H9 (cell line): Measurements from ENCODE around the gene XRN1. TPM values are rescaled to one million over a fixed set of nuclear protein-coding genes. Genes with fewer than 3 reads are reported as not detected.
"Not testable (repeated sequence)": the region's sequence is repeated elsewhere in the genome, so short reads cannot be mapped to it uniquely, and the experiment has no call there.

Experiments used
- DNase-seq: peaks from one replicate; pipeline ENCODE4 v3.0.0-alpha.2; 2017
- H2AFZ ChIP-seq: one replicate; pipeline ENCODE4 v1.6.1; 2013; ENCODE audit warnings: mild to moderate bottlenecking, low read length, control low read depth, moderate library complexity
- H2AK5ac ChIP-seq: 2 replicates; pipeline ENCODE4 v1.6.1; 2013; ENCODE audit warnings: low read length, control low read depth, mixed read lengths; ENCODE audit not compliant: insufficient read length
- H2BK120ac ChIP-seq: one replicate; pipeline ENCODE4 v1.6.1; 2013; ENCODE audit warnings: low read depth, mild to moderate bottlenecking, low read length, control low read depth, inconsistent platforms; ENCODE audit not compliant: poor library complexity, severe bottlenecking
- H2BK12ac ChIP-seq: 2 replicates; pipeline ENCODE4 v1.6.1; 2013; ENCODE audit warnings: low read length, control low read depth, mixed read lengths, low read depth; ENCODE audit not compliant: insufficient read length
- H2BK15ac ChIP-seq: 2 replicates; pipeline ENCODE4 v1.6.1; 2013; ENCODE audit warnings: low read depth, low read length, control low read depth
- H2BK20ac ChIP-seq: one replicate; pipeline ENCODE4 v1.6.1; 2013; ENCODE audit warnings: low read depth, mild to moderate bottlenecking, low read length, control low read depth, inconsistent platforms; ENCODE audit not compliant: poor library complexity, severe bottlenecking
- H2BK5ac ChIP-seq: 2 replicates; pipeline ENCODE4 v1.6.1; 2013; ENCODE audit warnings: low read length, control low read depth, mixed read lengths; ENCODE audit not compliant: insufficient read length
- H3K14ac ChIP-seq: 2 replicates; pipeline ENCODE4 v1.6.1; 2013; ENCODE audit warnings: low read length, control low read depth; ENCODE audit not compliant: insufficient read depth
- H3K18ac ChIP-seq: 2 replicates; pipeline ENCODE4 v1.6.1; 2013; ENCODE audit warnings: low read depth, mild to moderate bottlenecking, mixed read lengths, low read length, control low read depth; ENCODE audit not compliant: insufficient read length
- H3K23ac ChIP-seq: 2 replicates; pipeline ENCODE4 v1.6.1; 2013; ENCODE audit warnings: low read length, control low read depth, mixed read lengths, low read depth; ENCODE audit not compliant: insufficient read length
- H3K23me2 ChIP-seq: 2 replicates; pipeline ENCODE4 v1.6.1; 2013; ENCODE audit warnings: low read depth, mild to moderate bottlenecking, mixed read lengths, low read length, control low read depth; ENCODE audit not compliant: insufficient read length, poor library complexity, severe bottlenecking
- H3K27ac ChIP-seq: 2 replicates; pipeline ENCODE4 v1.5.1; 2013; ENCODE audit warnings: low read length, control low read depth, mixed read lengths, low read depth; ENCODE audit not compliant: insufficient read length
- H3K27me3 ChIP-seq: 2 replicates; pipeline ENCODE4 v1.6.1; 2013; ENCODE audit warnings: low read length, control low read depth, inconsistent platforms; ENCODE audit not compliant: insufficient read depth
- H3K4ac ChIP-seq: 2 replicates; pipeline ENCODE4 v1.6.1; 2013; ENCODE audit warnings: low read depth, mild to moderate bottlenecking, control low read depth, inconsistent platforms, low read length, moderate library complexity
- H3K4me1 ChIP-seq: 2 replicates; pipeline ENCODE4 v1.6.1; 2013; ENCODE audit warnings: low read length, control low read depth, inconsistent platforms; ENCODE audit not compliant: insufficient read depth
- H3K4me2 ChIP-seq: 2 replicates; pipeline ENCODE4 v1.6.1; 2013; ENCODE audit warnings: low read length, control low read depth, mixed read lengths; ENCODE audit not compliant: insufficient read length, insufficient read depth
- H3K56ac ChIP-seq: 2 replicates; pipeline ENCODE4 v1.6.1; 2013; ENCODE audit warnings: low read depth, mild to moderate bottlenecking, mixed read lengths, low read length, control low read depth; ENCODE audit not compliant: insufficient read length
- H3K79me1 ChIP-seq: 2 replicates; pipeline ENCODE4 v1.6.1; 2013; ENCODE audit warnings: low read depth, mild to moderate bottlenecking, moderate library complexity, low read length, control low read depth, inconsistent platforms; ENCODE audit not compliant: insufficient read depth, poor library complexity, severe bottlenecking
- H3K79me2 ChIP-seq: 2 replicates; pipeline ENCODE4 v1.6.1; 2013; ENCODE audit warnings: low read length, control low read depth, inconsistent platforms; ENCODE audit not compliant: insufficient read depth
- H3K9ac ChIP-seq: 2 replicates; pipeline ENCODE4 v1.6.1; 2013; ENCODE audit warnings: low read length, control low read depth, mixed read lengths; ENCODE audit not compliant: insufficient read length; ENCODE audit errors: extremely low read depth
- H3K9me3 ChIP-seq: one replicate; pipeline ENCODE4 v1.6.1; 2013; ENCODE audit warnings: low read depth, low read length, inconsistent platforms; ENCODE audit not compliant: control insufficient read depth
- H3T11ph ChIP-seq: one replicate; pipeline ENCODE4 v1.6.1; 2013; ENCODE audit warnings: mild to moderate bottlenecking, low read length, control low read depth, inconsistent platforms
- H4K20me1 ChIP-seq: one replicate; pipeline ENCODE4 v1.6.1; 2013; ENCODE audit not compliant: control insufficient read depth, insufficient read length, insufficient read depth
- H4K5ac ChIP-seq: 2 replicates; pipeline ENCODE4 v1.6.1; 2013; ENCODE audit warnings: low read depth, mild to moderate bottlenecking, mixed read lengths, low read length, control low read depth; ENCODE audit not compliant: insufficient read length
- H4K8ac ChIP-seq: replicated peaks from 2 replicates; pipeline ENCODE4 v1.6.1; 2013; ENCODE audit warnings: low read length, control low read depth, mixed read lengths, low read depth; ENCODE audit not compliant: insufficient read length
- H4K91ac ChIP-seq: 2 replicates; pipeline ENCODE4 v1.6.1; 2013; ENCODE audit warnings: low read depth, mild to moderate bottlenecking, moderate library complexity, mixed read lengths, low read length, control low read depth; ENCODE audit not compliant: insufficient read length
- H3K27ac Mint-ChIP-seq, 3 experiments: 2 replicates in 2 of 3; 3 replicates in 1 of 3; pipeline ENCODE4 v1.8.0; 2020 to 2021; ENCODE audit warnings: mixed read lengths in 3 of 3, mild to moderate bottlenecking in 1 of 3, moderate library complexity in 1 of 3
- H3K27me3 Mint-ChIP-seq: 2 replicates; pipeline ENCODE4 v1.8.0; 2021; ENCODE audit warnings: low read depth, mild to moderate bottlenecking, moderate library complexity, mixed read lengths
- H3K36me3 Mint-ChIP-seq, 3 experiments: 2 replicates in 2 of 3; 3 replicates in 1 of 3; pipeline ENCODE4 v1.8.0; 2020 to 2021; ENCODE audit warnings: low read depth in 3 of 3, mixed read lengths in 3 of 3; ENCODE audit not compliant: insufficient read depth in 1 of 3
- H3K4me1 Mint-ChIP-seq, 2 experiments: 2 replicates each; pipeline ENCODE4 v1.8.0; 2020; ENCODE audit warnings: mixed read lengths in 2 of 2
- H3K4me3 Mint-ChIP-seq, 2 experiments: 2 replicates in 1 of 2; 3 replicates in 1 of 2; pipeline ENCODE4 v1.8.0; 2020 to 2021; ENCODE audit warnings: mild to moderate bottlenecking in 2 of 2, mixed read lengths in 2 of 2, moderate library complexity in 1 of 2
- H3K9me3 Mint-ChIP-seq, 2 experiments: 2 replicates in 1 of 2; 3 replicates in 1 of 2; pipeline ENCODE4 v1.8.0; 2020; ENCODE audit warnings: mild to moderate bottlenecking in 2 of 2, mixed read lengths in 2 of 2, moderate library complexity in 1 of 2
- WGBS: extraction: QIAGEN DNeasy Blood & Tissue Kit; methylation state at CpG from one replicate; pipeline ENCODE4 v1.1.7; 2013; ENCODE audit warnings: missing lambda C conversion rate, low lambda C conversion rate, mixed read lengths; ENCODE audit not compliant: insufficient read length; ENCODE audit errors: extremely low coverage; 5-methylcytosine and 5-hydroxymethylcytosine counted together
- total RNA-seq: library from RNA; stranded (reverse); gene quantifications from 2 replicates; pipeline ENCODE4 v1.2.1, GENCODE V29; 2021
- TF ChIP-seq, protein P1 (sequence below): fragments of 200-600 bp; sonication (generic); conservative IDR thresholded peaks from 3 replicates; pipeline ENCODE4 v1.8.0; 2021; ENCODE audit warnings: antibody characterized with exemption, mild to moderate bottlenecking

XRN1 gene
- total RNA-seq, 1 experiment from 2014 or later = 15.0 TPM

GRCh38 chr3:142353571-142353970 is 94.3 kb downstream of the XRN1 start:
- Histone ChIP-seq H4K91ac (no peak overlapping the region), H4K20me1 (no peaks in the 10 kb centered on the region), H3K9me3 (no peaks in the 10 kb centered on the region), H3K79me1 (no peaks in the 10 kb centered on the region), H3K4ac (no peak overlapping the region), H2BK5ac (no peak overlapping the region), H2BK12ac (no peak overlapping the region), H2BK15ac (no peak overlapping the region), H3K27me3 (no peaks in the 10 kb centered on the region), H4K8ac (no peak overlapping the region), H2BK20ac (no peak overlapping the region), H2AFZ (no peak overlapping the region), H3K14ac (no peak overlapping the region), H3K4me2 (no peak overlapping the region), H3K18ac (no peak overlapping the region), H3T11ph (no peak overlapping the region), H3K56ac (no peak overlapping the region), H2AK5ac (no peak overlapping the region), H3K9ac (no peak overlapping the region), H3K79me2 (no peaks in the 10 kb centered on the region), H3K23me2 (no peaks in the 10 kb centered on the region), H3K23ac (no peak overlapping the region), H3K4me1 (no peaks in the 10 kb centered on the region), H3K27ac (no peak overlapping the region), H4K5ac (no peak overlapping the region), H2BK120ac (no peak overlapping the region)
- Mint-ChIP-seq H3K27me3 (no peaks in the 10 kb centered on the region), H3K4me1 (no peaks in the 10 kb centered on the region), H3K9me3 (no peaks in the 10 kb centered on the region), H3K27ac (no peak overlapping the region), H3K36me3 (peaks cover 9 to 35% (median 28%) of the 10 kb centered on the region in 3 experiments; a peak in 6 of 7 replicates), H3K4me3 (no peak overlapping the region)
- WGBS = no CpG with 5 or more reads among the region's 3 CpGs
- TF ChIP-seq, protein P1, sequence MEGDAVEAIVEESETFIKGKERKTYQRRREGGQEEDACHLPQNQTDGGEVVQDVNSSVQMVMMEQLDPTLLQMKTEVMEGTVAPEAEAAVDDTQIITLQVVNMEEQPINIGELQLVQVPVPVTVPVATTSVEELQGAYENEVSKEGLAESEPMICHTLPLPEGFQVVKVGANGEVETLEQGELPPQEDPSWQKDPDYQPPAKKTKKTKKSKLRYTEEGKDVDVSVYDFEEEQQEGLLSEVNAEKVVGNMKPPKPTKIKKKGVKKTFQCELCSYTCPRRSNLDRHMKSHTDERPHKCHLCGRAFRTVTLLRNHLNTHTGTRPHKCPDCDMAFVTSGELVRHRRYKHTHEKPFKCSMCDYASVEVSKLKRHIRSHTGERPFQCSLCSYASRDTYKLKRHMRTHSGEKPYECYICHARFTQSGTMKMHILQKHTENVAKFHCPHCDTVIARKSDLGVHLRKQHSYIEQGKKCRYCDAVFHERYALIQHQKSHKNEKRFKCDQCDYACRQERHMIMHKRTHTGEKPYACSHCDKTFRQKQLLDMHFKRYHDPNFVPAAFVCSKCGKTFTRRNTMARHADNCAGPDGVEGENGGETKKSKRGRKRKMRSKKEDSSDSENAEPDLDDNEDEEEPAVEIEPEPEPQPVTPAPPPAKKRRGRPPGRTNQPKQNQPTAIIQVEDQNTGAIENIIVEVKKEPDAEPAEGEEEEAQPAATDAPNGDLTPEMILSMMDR = no peak
- DNase-seq = no peak

- not testable (repeated sequence) for H4K91ac ChIP-seq, H3K9me3 ChIP-seq, H3K4me1 Mint-ChIP-seq, H3K9ac ChIP-seq, H2BK120ac ChIP-seq, H3T11ph ChIP-seq, H3K14ac ChIP-seq, H4K5ac ChIP-seq, H3K23me2 ChIP-seq, H3K27me3 ChIP-seq, H3K56ac ChIP-seq, H4K8ac ChIP-seq, H3K27me3 Mint-ChIP-seq, H3K4me1 ChIP-seq, H3K4me3 Mint-ChIP-seq, H3K9me3 Mint-ChIP-seq, H2AFZ ChIP-seq, H3K79me2 ChIP-seq, H3K4ac ChIP-seq, H3K4me2 ChIP-seq, H3K27ac Mint-ChIP-seq, H2BK15ac ChIP-seq, H3K27ac ChIP-seq, H2BK20ac ChIP-seq, H4K20me1 ChIP-seq, H2AK5ac ChIP-seq, H2BK5ac ChIP-seq, DNase-seq, H2BK12ac ChIP-seq, H3K18ac ChIP-seq, H3K79me1 ChIP-seq, H3K23ac ChIP-seq
- peaks cover 9 to 32% (median 23%) of the 10 kb centered on the region in 3 experiments; a peak in 6 of 7 replicates for H3K36me3 Mint-ChIP-seq
- WGBS = no CpG with 5 or more reads among the region's 3 CpGs
Observed at GRCh38 chr3:142352698-142353097, 95.1 kb downstream of the XRN1 start.
